Testis (tissue), 2 donors: ENCODE results near the gene CBX8.

Source experiments
- CTCF ChIP-seq, 3 experiments: fragments of 450-650 bp in 2 of 3; fragments of 200-600 bp in 1 of 3; sonication (generic) in 1 of 3; IDR thresholded peaks; one replicate each; pipeline ENCODE4 v1.5.1; 2016 to 2019; ENCODE audit warnings: antibody characterized with exemption in 3 of 3, mild to moderate bottlenecking in 2 of 3, moderate library complexity in 1 of 3
- POLR2A ChIP-seq: fragments of 450-650 bp; IDR thresholded peaks from one replicate; pipeline ENCODE4 v1.6.1; 2017; ENCODE audit warnings: antibody characterized with exemption, mild to moderate bottlenecking, moderate library complexity

- TF ChIP-seq CTCF (IDR thresholded peaks at IDR 0.05) (no peak), POLR2A (no peak)
Observed at GRCh38 chr17:79779661-79780365, 17.1 kb downstream of the CBX8 start.
